CD4-positive, alpha-beta T cell treated with Interleukin-6 at 100 ng/mL for 8 hours (primary cell): ENCODE data around the gene MAP2.

Source experiments
- DNase-seq: peaks from one replicate; pipeline ENCODE4 v3.0.0-alpha.2; 2020; ENCODE audit warnings: mixed read lengths, low spot score

MAP2 gene

GRCh38 chr2:209648714-209649113 is 224.9 kb downstream of the MAP2 start:
- DNase-seq, result no peak

GRCh38 chr2:209653134-209653533 is 229.3 kb downstream of the MAP2 start:
- no peak for DNase-seq

- DNase-seq, result no peak
Measured at GRCh38 chr2:209661286-209661894, 237.5 kb downstream of the MAP2 start.

GRCh38 chr2:209662021-209662420 is 238.2 kb downstream of the MAP2 start:
- DNase-seq, result no peak

- no peak for DNase-seq
Measured at GRCh38 chr2:209663139-209663538, 239.3 kb downstream of the MAP2 start.

GRCh38 chr2:209663656-209664055 is 239.8 kb downstream of the MAP2 start:
- DNase-seq, result no peak

GRCh38 chr2:209666296-209666695 is 242.4 kb downstream of the MAP2 start:
- no peak for DNase-seq

- DNase-seq, result no peak
Measured at GRCh38 chr2:209671020-209671680, 247.3 kb downstream of the MAP2 start.

GRCh38 chr2:209673811-209674210 is 250.0 kb downstream of the MAP2 start:
- DNase-seq, result no peak

GRCh38 chr2:209680596-209680995 is 256.7 kb downstream of the MAP2 start:
- no peak for DNase-seq

- no peak for DNase-seq
Measured at GRCh38 chr2:209681201-209681735, 257.4 kb downstream of the MAP2 start.

- DNase-seq, result no peak
Measured at GRCh38 chr2:209682646-209683045, 258.8 kb downstream of the MAP2 start.

- DNase-seq, result no peak
Measured at GRCh38 chr2:209685340-209685739, 261.5 kb downstream of the MAP2 start.

- no peak for DNase-seq
Measured at GRCh38 chr2:209685963-209686362, 262.1 kb downstream of the MAP2 start.

GRCh38 chr2:209686448-209686847 is 262.6 kb downstream of the MAP2 start:
- no peak for DNase-seq

GRCh38 chr2:209687323-209687969 is 263.6 kb downstream of the MAP2 start:
- no peak for DNase-seq

- DNase-seq, result no peak
Measured at GRCh38 chr2:209688385-209688784, 264.5 kb downstream of the MAP2 start.

- DNase-seq, result no peak
Measured at GRCh38 chr2:209690029-209690754, 266.3 kb downstream of the MAP2 start.

GRCh38 chr2:209694748-209695147 is 270.9 kb downstream of the MAP2 start:
- DNase-seq, result no peak

- no peak for DNase-seq
Measured at GRCh38 chr2:209696836-209697711, 273.2 kb downstream of the MAP2 start.

- DNase-seq, result no peak
Measured at GRCh38 chr2:209702775-209703174, 278.9 kb downstream of the MAP2 start.

- DNase-seq, result no peak
Measured at GRCh38 chr2:209713219-209713618, 289.4 kb downstream of the MAP2 start.
